RWPE2 (cell line): ENCODE results near the gene RFTN2.

ENCODE experiments used
- ATAC-seq: fragments of 200-7000 bp; cut with Tn5 transposase; 3 replicates; pipeline ENCODE4 v1.9.1; 2021; ENCODE audit warnings: low read depth
- DNase-seq: peaks from one replicate; pipeline ENCODE4 v3.0.0-alpha.2; 2020; ENCODE audit warnings: low spot score
- H3K27ac ChIP-seq: fragments of 450-650 bp; 2 replicates; pipeline ENCODE4 v1.5.1; 2017; ENCODE audit warnings: mild to moderate bottlenecking; ENCODE audit not compliant: poor library complexity, severe bottlenecking
- H3K27me3 ChIP-seq: fragments of 250-450 bp; sonication (Bioruptor Pico); 2 replicates; pipeline ENCODE4 v1.5.1; 2021; ENCODE audit warnings: mild to moderate bottlenecking, moderate library complexity; ENCODE audit not compliant: insufficient read depth, poor library complexity, severe bottlenecking
- H3K36me3 ChIP-seq: fragments of 250-450 bp; sonication (Bioruptor Pico); 2 replicates; pipeline ENCODE4 v1.5.1; 2020; ENCODE audit warnings: low read depth, mild to moderate bottlenecking, moderate library complexity
- H3K4me1 ChIP-seq: fragments of 250-450 bp; sonication (Bioruptor Pico); 2 replicates; pipeline ENCODE4 v1.5.1; 2021; ENCODE audit warnings: mild to moderate bottlenecking, moderate library complexity; ENCODE audit not compliant: insufficient read depth, poor library complexity, severe bottlenecking
- H3K4me3 ChIP-seq: fragments of 250-450 bp; sonication (Bioruptor Pico); 2 replicates; pipeline ENCODE4 v1.5.1; 2021; ENCODE audit warnings: mild to moderate bottlenecking, moderate library complexity; ENCODE audit not compliant: severe bottlenecking
- H3K9me3 ChIP-seq: fragments of 250-450 bp; sonication (Bioruptor Pico); 2 replicates; pipeline ENCODE4 v1.5.1; 2021; ENCODE audit warnings: mild to moderate bottlenecking, moderate library complexity; ENCODE audit not compliant: severe bottlenecking
- TF ChIP-seq, protein P1 (sequence below): fragments of 450-650 bp; IDR thresholded peaks from one replicate; pipeline ENCODE4 v1.5.1; 2017; ENCODE audit warnings: mild to moderate bottlenecking, moderate library complexity; ENCODE audit not compliant: poor library complexity, severe bottlenecking

RFTN2 gene, protein sequence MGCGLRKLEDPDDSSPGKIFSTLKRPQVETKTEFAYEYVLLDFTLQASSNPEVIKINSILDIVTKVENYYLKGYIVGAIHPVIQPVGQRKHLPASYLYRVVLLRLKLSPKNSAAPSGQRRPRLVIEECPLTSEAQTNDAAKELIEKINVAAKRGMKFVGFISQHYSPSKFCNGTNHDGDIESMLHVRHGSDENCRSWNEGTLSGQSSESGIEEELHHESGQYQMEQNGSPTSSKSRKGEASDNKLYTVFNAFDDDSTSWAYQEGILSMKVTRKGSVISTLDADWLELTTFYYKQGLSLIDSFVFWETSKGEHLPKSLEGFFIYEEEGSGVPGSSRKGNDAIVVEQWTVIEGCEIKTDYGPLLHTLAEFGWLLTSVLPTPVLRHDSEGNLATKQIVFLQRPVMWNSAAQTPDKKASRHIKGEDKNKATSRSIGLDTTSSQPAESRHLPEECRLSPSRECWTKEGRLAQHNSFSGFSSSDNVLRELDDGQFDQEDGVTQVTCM

DNA sequence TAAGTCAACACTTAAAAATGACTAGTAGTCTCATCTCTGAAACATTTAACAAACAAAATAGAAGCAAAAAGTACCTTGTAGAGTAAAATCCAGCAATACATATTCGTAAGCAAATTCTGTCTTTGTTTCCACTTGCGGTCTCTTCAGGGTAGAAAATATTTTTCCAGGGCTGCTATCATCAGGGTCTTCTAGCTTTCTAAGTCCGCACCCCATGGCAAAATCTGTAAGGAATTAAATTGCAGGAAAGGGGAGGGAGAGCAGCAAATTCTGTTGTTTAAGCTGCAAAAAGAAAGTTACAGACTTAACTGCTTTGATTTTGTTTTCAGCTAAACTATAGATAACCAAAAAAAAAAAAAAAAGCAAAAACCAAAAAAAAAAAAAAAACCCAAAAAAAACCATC lies at the start of gene RFTN2:
RFTN2 (minus strand) TSS at position 342 of the 400 bp plus-strand sequence; CDS start at position 213, 129 bp downstream.
- ATAC-seq (no peak), DNase-seq (no peak)
- Histone ChIP-seq H3K27ac (no peak within 1 kb of the TSS), H3K9me3 (no peaks in the 10 kb centered on the region), H3K4me3 (no peak within 1 kb of the TSS), H3K4me1 (no peaks in the 10 kb centered on the region), H3K36me3 (no peaks in the 10 kb centered on the region), H3K27me3 (no peaks in the 10 kb centered on the region)
- TF ChIP-seq, protein P1, sequence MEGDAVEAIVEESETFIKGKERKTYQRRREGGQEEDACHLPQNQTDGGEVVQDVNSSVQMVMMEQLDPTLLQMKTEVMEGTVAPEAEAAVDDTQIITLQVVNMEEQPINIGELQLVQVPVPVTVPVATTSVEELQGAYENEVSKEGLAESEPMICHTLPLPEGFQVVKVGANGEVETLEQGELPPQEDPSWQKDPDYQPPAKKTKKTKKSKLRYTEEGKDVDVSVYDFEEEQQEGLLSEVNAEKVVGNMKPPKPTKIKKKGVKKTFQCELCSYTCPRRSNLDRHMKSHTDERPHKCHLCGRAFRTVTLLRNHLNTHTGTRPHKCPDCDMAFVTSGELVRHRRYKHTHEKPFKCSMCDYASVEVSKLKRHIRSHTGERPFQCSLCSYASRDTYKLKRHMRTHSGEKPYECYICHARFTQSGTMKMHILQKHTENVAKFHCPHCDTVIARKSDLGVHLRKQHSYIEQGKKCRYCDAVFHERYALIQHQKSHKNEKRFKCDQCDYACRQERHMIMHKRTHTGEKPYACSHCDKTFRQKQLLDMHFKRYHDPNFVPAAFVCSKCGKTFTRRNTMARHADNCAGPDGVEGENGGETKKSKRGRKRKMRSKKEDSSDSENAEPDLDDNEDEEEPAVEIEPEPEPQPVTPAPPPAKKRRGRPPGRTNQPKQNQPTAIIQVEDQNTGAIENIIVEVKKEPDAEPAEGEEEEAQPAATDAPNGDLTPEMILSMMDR = no peak

DNA sequence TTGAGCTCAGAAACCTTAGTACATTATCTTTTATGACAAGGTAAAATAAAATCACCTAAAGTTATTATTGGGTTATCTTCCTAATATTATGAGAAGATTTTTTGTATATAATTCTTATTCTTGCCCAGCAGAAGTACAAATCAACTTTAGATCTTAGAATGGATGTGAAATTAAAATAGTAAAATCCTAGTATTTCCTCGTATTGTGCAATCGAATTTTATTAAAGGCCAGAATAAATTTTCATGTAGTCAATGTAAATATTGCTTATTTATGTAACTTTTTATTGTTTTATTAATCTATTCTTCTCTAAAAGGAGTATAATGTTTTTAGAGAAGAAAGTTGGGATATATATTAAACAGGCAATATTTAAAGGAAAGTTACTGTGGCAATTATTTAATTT lies 42.5 kb upstream of the RFTN2 start:
- H3K27me3 ChIP-seq = no peaks in the 10 kb centered on the region
- H3K36me3 ChIP-seq = peaks cover 19% of the 10 kb centered on the region; the same call in 1 of the 2 replicates
- DNase-seq = no peak
- no peak overlapping the region for H3K4me3 ChIP-seq
- H3K9me3 ChIP-seq = no peaks in the 10 kb centered on the region
- no peak for ATAC-seq
- no peak overlapping the region for H3K27ac ChIP-seq
- H3K4me1 ChIP-seq = no peaks in the 10 kb centered on the region
- TF ChIP-seq, protein P1 = no peak

DNA sequence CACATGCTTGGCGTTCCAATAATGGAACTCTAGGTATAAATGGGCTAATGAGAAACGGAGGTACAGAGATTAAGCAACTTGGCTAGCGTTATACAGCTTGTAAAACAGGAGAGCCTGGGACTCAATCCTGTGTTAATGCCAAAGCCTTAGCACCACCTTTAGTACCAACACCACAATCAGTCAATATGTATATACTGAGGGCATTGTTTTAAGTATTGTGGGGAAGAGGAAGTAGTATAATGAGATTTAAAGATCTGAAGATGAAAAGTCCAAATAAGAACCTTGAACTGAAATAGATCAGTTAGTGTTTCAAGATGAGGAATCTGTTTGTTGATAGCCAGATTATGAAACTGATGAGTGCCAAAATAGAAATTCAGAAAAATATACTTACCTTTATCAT lies 37.9 kb upstream of the RFTN2 start:
- H3K9me3 ChIP-seq = no peaks in the 10 kb centered on the region
- ATAC-seq (no peak), DNase-seq (no peak)
- H3K4me1 ChIP-seq = peaks cover 8% of the 10 kb centered on the region
- H3K27me3 ChIP-seq = no peaks in the 10 kb centered on the region
- TF ChIP-seq, protein P1 = no peak
- H3K27ac ChIP-seq = no peak overlapping the region
- peaks cover 53% of the 10 kb centered on the region for H3K36me3 ChIP-seq
- H3K4me3 ChIP-seq = no peak overlapping the region

DNA sequence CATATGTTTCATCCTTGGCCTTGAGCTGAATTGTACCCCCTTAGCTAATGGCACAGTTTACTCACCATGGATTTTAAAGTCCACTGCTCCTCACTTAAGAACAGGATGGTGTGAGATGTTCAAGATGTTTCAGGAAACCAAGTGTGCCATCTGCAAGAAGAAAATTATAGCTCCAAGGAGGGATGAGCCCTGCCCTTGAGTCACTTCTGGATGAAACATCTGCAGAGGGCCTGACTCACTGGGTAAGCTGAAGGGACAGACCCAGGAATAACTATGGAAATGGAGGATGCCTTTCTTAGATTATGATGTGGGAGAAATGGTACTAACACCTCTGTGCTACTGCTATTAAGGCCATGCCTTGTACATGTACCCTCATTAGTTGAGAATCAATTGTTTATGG lies 36.2 kb upstream of the RFTN2 start:
- Histone ChIP-seq H3K36me3 (peaks cover 59% of the 10 kb centered on the region), H3K9me3 (no peaks in the 10 kb centered on the region), H3K4me1 (peaks cover 15% of the 10 kb centered on the region), H3K27ac (no peak overlapping the region), H3K4me3 (no peak overlapping the region), H3K27me3 (no peaks in the 10 kb centered on the region)
- no peak for DNase-seq
- no peak for ATAC-seq
- TF ChIP-seq, protein P1 = no peak
